ENCODE results near the gene SPRYD3.
A peak's percentile ranks its signal among the peaks of the same experiment; 100 is the strongest.

SPRYD3 gene

DNA sequence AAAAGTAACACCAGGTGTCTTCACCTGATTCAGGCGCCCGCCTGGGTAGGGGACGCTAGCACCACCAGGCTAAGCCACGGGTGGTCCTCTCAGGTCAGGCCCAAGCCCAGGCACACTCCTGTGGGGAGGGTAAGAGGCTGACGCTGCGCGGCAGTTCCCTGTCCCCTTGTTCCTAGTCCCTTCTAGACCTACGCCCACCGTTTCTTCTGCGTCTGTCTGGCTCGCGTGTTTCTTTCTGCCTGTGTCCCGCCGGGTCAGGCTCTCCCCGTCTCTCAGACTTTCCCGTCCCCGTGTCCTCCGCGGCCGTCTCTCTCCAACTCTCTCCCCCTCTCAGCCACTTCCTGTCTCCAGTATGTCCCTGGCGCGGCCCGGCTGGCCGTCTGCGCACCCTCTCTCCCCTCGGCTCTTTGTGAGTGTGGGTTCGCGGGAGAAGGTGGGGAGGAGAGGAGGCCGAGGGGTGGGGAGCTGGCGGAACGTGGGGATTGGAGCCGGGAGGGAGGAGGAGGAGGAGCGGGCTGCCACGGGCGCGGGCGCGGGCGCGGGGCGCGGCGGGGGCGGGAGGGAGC, 32.5 kb downstream of the SPRYD3 start (continued):
- TF ChIP-seq ZNF791 (tag by site-specific recombination; IDR thresholded peaks at IDR 0.05) (no peak), ZNF501 (tag by site-specific recombination; IDR thresholded peaks at IDR 0.05) (peak; percentile 62), ZBTB1 (tag by site-specific recombination; IDR thresholded peaks at IDR 0.05) (no peak), KLF10 (tag by site-specific recombination; IDR thresholded peaks at IDR 0.05) (0 out of 2 replicates have a peak, but pooled peaks have one; percentile 55), ZBTB20 (tag by site-specific recombination; IDR thresholded peaks at IDR 0.05) (peak; percentile 72; the same call in 1 of the 2 replicates), ZNF558 (tag by site-specific recombination; IDR thresholded peaks at IDR 0.05) (no peak), EGR2 (tag by site-specific recombination; IDR thresholded peaks at IDR 0.05; ENCODE audit: low read depth) (peak; percentile 71), ZNF366 (tag by site-specific recombination; conservative IDR thresholded peaks at IDR 0.05) (peak; percentile 85), ZNF701 (tag by site-specific recombination; IDR thresholded peaks at IDR 0.05) (no peak), ZFP41 (tag by site-specific recombination; IDR thresholded peaks at IDR 0.05; ENCODE audit: borderline replicate concordance) (no peak), ZNF654 (tag by site-specific recombination; IDR thresholded peaks at IDR 0.05; ENCODE audit: low read depth) (no peak), SCRT2 (tag by site-specific recombination; IDR thresholded peaks at IDR 0.05) (no peak), BCL11B (tag by site-specific recombination; IDR thresholded peaks at IDR 0.05; ENCODE audit: low read depth) (peak; percentile 14; the same call in 1 of the 2 replicates), ZNF2 (tag by site-specific recombination; IDR thresholded peaks at IDR 0.05) (peak; percentile 54; the same call in 1 of the 2 replicates), ZNF521 (tag by site-specific recombination; IDR thresholded peaks at IDR 0.05) (no peak), WT1 (tag by site-specific recombination; IDR thresholded peaks at IDR 0.05) (peak; percentile 31; the same call in 1 of the 2 replicates), ZNF785 (tag by site-specific recombination; IDR thresholded peaks at IDR 0.05) (0 out of 2 replicates have a peak, but pooled peaks have one; percentile 38), HOXA7 (CRISPR knock-in tag; IDR thresholded peaks at IDR 0.05; ENCODE audit: borderline replicate concordance) (no peak)
- TF ChIP-seq, protein P1, sequence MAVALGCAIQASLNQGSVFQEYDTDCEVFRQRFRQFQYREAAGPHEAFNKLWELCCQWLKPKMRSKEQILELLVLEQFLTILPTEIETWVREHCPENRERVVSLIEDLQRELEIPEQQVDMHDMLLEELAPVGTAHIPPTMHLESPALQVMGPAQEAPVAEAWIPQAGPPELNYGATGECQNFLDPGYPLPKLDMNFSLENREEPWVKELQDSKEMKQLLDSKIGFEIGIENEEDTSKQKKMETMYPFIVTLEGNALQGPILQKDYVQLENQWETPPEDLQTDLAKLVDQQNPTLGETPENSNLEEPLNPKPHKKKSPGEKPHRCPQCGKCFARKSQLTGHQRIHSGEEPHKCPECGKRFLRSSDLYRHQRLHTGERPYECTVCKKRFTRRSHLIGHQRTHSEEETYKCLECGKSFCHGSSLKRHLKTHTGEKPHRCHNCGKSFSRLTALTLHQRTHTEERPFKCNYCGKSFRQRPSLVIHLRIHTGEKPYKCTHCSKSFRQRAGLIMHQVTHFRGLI (tag by site-specific recombination; IDR thresholded peaks at IDR 0.05), result peak; percentile 63; the same call in 1 of the 2 replicates
- TF ChIP-seq, protein P2, sequence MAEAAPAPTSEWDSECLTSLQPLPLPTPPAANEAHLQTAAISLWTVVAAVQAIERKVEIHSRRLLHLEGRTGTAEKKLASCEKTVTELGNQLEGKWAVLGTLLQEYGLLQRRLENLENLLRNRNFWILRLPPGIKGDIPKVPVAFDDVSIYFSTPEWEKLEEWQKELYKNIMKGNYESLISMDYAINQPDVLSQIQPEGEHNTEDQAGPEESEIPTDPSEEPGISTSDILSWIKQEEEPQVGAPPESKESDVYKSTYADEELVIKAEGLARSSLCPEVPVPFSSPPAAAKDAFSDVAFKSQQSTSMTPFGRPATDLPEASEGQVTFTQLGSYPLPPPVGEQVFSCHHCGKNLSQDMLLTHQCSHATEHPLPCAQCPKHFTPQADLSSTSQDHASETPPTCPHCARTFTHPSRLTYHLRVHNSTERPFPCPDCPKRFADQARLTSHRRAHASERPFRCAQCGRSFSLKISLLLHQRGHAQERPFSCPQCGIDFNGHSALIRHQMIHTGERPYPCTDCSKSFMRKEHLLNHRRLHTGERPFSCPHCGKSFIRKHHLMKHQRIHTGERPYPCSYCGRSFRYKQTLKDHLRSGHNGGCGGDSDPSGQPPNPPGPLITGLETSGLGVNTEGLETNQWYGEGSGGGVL (tag by site-specific recombination; IDR thresholded peaks at IDR 0.05), result peak; percentile 99
- TF ChIP-seq, protein P3, sequence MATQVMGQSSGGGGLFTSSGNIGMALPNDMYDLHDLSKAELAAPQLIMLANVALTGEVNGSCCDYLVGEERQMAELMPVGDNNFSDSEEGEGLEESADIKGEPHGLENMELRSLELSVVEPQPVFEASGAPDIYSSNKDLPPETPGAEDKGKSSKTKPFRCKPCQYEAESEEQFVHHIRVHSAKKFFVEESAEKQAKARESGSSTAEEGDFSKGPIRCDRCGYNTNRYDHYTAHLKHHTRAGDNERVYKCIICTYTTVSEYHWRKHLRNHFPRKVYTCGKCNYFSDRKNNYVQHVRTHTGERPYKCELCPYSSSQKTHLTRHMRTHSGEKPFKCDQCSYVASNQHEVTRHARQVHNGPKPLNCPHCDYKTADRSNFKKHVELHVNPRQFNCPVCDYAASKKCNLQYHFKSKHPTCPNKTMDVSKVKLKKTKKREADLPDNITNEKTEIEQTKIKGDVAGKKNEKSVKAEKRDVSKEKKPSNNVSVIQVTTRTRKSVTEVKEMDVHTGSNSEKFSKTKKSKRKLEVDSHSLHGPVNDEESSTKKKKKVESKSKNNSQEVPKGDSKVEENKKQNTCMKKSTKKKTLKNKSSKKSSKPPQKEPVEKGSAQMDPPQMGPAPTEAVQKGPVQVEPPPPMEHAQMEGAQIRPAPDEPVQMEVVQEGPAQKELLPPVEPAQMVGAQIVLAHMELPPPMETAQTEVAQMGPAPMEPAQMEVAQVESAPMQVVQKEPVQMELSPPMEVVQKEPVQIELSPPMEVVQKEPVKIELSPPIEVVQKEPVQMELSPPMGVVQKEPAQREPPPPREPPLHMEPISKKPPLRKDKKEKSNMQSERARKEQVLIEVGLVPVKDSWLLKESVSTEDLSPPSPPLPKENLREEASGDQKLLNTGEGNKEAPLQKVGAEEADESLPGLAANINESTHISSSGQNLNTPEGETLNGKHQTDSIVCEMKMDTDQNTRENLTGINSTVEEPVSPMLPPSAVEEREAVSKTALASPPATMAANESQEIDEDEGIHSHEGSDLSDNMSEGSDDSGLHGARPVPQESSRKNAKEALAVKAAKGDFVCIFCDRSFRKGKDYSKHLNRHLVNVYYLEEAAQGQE (tag by site-specific recombination; IDR thresholded peaks at IDR 0.05), result peak; percentile 55
- TF ChIP-seq, protein P4, sequence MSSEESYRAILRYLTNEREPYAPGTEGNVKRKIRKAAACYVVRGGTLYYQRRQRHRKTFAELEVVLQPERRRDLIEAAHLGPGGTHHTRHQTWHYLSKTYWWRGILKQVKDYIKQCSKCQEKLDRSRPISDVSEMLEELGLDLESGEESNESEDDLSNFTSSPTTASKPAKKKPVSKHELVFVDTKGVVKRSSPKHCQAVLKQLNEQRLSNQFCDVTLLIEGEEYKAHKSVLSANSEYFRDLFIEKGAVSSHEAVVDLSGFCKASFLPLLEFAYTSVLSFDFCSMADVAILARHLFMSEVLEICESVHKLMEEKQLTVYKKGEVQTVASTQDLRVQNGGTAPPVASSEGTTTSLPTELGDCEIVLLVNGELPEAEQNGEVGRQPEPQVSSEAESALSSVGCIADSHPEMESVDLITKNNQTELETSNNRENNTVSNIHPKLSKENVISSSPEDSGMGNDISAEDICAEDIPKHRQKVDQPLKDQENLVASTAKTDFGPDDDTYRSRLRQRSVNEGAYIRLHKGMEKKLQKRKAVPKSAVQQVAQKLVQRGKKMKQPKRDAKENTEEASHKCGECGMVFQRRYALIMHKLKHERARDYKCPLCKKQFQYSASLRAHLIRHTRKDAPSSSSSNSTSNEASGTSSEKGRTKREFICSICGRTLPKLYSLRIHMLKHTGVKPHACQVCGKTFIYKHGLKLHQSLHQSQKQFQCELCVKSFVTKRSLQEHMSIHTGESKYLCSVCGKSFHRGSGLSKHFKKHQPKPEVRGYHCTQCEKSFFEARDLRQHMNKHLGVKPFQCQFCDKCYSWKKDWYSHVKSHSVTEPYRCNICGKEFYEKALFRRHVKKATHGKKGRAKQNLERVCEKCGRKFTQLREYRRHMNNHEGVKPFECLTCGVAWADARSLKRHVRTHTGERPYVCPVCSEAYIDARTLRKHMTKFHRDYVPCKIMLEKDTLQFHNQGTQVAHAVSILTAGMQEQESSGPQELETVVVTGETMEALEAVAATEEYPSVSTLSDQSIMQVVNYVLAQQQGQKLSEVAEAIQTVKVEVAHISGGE (tag by site-specific recombination; conservative IDR thresholded peaks at IDR 0.05; ENCODE audit: low read depth), result peak; percentile 86
- TF ChIP-seq, protein P5, sequence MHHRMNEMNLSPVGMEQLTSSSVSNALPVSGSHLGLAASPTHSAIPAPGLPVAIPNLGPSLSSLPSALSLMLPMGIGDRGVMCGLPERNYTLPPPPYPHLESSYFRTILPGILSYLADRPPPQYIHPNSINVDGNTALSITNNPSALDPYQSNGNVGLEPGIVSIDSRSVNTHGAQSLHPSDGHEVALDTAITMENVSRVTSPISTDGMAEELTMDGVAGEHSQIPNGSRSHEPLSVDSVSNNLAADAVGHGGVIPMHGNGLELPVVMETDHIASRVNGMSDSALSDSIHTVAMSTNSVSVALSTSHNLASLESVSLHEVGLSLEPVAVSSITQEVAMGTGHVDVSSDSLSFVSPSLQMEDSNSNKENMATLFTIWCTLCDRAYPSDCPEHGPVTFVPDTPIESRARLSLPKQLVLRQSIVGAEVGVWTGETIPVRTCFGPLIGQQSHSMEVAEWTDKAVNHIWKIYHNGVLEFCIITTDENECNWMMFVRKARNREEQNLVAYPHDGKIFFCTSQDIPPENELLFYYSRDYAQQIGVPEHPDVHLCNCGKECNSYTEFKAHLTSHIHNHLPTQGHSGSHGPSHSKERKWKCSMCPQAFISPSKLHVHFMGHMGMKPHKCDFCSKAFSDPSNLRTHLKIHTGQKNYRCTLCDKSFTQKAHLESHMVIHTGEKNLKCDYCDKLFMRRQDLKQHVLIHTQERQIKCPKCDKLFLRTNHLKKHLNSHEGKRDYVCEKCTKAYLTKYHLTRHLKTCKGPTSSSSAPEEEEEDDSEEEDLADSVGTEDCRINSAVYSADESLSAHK (tag by site-specific recombination; IDR thresholded peaks at IDR 0.05), result no peak
- TF ChIP-seq, protein P6, sequence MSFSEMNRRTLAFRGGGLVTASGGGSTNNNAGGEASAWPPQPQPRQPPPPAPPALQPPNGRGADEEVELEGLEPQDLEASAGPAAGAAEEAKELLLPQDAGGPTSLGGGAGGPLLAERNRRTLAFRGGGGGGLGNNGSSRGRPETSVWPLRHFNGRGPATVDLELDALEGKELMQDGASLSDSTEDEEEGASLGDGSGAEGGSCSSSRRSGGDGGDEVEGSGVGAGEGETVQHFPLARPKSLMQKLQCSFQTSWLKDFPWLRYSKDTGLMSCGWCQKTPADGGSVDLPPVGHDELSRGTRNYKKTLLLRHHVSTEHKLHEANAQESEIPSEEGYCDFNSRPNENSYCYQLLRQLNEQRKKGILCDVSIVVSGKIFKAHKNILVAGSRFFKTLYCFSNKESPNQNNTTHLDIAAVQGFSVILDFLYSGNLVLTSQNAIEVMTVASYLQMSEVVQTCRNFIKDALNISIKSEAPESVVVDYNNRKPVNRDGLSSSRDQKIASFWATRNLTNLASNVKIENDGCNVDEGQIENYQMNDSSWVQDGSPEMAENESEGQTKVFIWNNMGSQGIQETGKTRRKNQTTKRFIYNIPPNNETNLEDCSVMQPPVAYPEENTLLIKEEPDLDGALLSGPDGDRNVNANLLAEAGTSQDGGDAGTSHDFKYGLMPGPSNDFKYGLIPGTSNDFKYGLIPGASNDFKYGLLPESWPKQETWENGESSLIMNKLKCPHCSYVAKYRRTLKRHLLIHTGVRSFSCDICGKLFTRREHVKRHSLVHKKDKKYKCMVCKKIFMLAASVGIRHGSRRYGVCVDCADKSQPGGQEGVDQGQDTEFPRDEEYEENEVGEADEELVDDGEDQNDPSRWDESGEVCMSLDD (tag by site-specific recombination; IDR thresholded peaks at IDR 0.05), result peak; percentile 66; the same call in 1 of the 2 replicates
